GF-D8 (cell line): Measurements from ENCODE around the gene ATP6V0A4.
A peak's percentile ranks its signal among the peaks of the same experiment; 100 is the strongest.
"Not testable (repeated sequence)": the region's sequence is repeated elsewhere in the genome, so short reads cannot be mapped to it uniquely, and the experiment has no call there.

Experiments used
- DNase-seq: peaks from one replicate; lab custom pipeline; 2025; lab: John Stamatoyannopoulos, UW

ATP6V0A4 gene

DNA sequence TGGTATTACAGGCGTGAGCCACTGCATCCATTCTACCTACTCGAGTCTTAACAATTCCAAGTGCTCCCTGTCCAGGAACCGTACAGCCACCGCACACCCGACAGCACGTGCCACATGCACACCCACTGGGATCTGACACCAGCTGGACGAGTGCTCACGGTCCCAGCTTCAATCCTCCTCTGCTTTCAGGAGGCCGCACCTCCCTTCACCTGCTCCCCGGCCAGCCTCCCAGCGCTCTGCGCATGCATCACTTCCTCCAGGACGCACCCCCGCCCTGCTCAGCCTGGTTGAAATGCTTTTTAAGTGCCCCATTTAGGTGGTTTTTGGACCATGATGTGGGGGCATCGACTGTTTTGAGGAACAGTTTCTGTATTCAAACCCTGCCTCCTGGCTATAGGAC is 47.5 kb downstream of the ATP6V0A4 start:
- no peak for DNase-seq

DNA sequence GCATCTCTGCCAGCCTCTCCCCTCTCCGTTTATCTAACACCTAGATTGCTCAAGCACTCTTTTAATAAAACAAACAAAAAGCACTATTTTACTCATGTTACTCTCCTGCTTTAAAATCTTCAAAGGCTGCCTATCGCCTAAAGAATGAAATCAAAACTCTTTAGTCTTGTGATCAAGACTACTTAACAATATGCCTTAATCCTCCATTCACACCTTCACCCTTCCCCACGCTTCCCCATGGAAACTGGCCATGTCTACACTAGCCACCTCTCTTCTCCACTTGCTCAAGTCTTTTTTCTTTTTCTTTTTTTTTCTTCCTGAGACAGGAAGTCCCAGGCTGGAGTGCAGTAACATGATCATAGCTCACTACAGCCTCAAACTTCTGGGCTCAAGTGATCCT is 48.0 kb downstream of the ATP6V0A4 start:
- no peak for DNase-seq

DNA sequence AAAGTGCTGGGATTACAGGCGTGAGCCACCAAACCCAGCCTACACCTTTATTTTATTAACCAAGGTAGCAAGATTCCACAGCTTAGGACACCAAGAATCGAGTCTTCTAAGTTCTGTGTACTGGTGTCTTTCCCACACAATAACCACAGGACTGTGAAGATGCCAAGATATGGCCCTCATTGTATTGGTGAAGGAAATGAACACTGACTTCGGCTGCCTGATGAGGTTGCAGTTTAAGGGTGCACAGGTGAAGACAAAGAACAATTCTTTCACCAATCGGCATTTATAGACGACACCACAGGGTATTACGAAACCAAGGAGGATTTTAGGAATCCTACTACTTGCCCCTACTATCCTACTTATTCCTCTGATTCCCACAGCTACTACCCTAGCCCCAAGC is 49.3 kb downstream of the ATP6V0A4 start:
- no peak for DNase-seq

DNA sequence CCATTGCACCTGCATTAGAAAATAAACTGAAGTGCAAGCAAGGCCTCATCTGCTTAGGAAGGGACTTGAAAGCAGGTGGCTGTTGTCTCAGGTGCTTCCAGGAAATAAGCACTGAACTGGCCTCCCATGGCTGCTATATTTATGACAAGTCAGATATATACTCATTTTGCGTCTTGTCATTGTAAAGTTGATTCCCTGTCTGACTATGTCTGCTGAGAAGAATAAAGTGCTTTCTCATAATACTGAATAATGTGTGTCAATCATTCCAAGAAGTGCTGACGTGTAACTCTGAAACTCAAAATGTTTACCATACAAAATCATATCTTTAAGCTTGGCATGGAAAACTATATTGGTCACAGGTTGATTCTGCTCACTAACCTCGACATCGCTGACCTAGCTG is 51.9 kb downstream of the ATP6V0A4 start:
- no peak for DNase-seq

DNA sequence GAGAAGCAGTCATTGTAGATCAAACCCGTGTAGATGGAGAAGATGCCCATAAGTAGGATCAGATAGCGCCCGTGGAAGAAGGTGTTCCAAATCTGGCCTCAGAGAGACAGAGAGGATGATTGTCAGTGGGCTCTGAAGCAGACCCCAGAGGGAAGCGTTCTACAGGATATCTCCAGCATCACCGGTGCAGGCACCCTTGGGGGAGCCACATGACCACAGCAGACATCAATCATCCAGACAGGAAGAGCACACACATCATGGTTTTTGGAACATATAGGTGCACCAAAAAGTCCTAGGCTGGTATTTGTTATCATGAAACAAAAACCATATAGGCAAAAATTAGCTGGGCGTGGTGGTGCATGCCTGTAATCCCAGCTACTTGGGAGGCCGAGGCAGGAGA is 52.8 kb downstream of the ATP6V0A4 start:
- DNase-seq: no peak

DNA sequence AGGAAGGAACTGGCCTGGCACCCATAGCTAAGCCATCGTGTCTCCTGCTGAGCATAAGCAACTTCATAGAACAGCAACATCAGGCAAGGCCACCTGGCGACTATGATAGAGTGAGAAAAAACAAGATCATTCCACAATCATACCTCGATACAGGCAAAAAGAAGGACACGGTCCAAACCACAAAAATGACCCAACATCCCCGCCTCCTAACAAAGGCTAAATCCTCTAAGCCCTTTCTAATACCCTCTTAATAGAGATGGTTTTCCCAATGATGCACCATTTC is 56.6 kb downstream of the ATP6V0A4 start:
- DNase-seq: no peak

DNA sequence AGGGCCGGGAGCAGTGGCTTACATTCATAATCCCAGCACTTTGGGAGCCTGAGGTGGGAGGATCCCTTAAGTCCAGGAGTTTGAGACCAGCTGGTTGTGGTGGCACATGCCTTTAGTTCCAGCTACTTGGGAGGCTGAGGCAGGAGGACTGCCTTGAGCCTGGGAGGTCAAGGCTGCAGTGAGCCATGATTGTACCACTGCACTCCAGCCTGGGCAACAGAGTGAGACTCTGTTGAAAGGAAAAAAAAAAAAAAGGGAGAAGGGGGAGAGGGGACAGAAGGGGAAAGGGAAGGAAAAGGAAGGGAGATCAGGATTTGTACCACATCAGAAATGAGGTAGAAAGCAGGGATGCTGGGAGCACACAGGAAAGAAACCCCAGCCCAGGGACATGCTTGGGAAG is 58.1 kb downstream of the ATP6V0A4 start:
- no peak for DNase-seq

DNA sequence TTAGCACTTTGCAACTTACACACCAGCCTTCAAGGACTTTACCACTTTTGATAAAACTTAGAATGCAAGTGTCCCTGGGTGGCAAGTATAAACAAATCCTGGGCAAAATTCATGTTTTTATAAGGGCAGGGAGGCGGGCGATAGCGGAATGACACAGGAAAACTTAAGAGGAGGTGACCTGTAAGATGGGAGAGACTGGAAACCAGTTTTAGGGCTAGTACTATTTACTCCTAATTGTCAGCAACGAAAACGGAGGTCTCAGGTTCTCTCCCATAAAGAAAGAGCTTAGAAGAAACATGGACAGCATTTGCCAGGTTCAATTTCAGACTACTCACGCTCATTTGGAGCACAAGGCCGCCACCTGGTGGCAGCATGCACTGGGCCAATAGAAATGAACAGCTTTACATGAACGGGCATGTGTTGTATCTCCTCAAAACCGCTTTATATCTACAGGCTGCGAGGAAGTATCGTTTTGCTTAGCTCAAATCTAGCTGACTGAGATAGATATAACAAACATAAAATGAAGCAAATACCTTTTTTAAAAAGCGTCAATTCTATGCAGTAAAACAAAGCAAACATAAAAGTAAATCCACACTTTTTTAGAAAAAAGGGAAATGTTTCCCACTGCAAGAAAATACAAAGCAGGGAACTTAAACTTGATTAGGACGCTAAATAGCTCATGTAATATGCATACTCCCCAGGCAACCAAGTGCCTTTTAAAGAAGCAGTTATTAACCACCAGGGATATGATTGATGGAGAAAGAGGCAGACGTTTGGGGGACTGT is 59.3 kb downstream of the ATP6V0A4 start:
- peak; percentile 61 for DNase-seq

DNA sequence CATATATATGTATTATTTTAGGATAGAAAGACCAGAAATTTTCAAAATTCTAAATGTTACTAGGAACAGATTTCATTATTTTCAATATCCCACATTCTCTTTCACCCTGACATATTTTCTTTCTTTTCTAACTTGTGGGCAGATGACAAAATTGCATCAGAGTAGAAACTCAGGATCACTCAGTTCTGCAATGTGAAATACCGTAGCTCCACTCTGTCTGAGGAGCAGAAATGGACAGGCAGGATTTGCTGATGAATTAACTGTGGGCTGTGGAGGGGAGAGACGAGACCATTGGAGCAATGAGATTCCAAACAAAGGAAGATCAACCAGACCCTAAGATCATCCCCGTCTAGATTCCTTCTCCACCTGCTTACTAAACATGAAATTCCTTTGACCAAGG is 59.9 kb downstream of the ATP6V0A4 start:
- no peak for DNase-seq

DNA sequence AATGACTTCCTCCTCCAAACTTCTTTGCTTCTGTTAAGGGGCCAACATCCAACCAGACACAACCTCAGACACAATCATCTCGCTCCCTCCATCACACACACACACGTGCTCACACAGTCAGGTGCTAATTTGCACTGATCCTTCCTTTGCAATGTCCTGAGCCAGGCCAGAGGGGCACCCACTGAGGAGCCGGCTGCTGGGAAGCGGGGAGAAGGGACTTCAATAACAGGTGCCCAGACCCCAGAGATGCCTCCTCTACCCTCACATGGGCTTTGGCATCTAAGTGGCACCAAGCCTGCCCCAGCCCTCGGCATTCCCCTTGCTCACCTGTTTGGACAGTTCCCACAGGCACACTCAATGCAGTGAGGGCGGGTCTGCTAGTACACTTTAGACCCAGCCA is 62.6 kb downstream of the ATP6V0A4 start:
- no peak for DNase-seq

DNA sequence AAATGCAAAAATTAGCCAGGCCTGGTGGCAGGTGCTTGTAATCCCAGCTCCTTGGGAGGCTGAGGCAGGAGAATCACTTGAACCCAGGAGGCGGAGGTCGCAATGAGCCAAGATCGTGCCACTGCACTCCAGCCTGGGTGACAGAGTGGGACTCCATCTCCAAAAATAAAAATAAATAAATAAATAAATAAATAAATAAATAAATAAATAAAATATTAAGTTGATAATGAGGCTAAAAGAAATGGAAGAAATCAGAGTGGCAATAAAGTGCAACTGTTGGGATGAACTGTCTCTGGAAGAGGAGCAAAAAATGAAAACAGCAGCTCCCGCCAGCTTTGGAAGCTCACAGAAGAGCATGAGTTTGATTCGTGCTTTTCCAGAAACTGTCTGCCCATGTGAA is 66.3 kb downstream of the ATP6V0A4 start:
- DNase-seq: not testable (repeated sequence)

DNA sequence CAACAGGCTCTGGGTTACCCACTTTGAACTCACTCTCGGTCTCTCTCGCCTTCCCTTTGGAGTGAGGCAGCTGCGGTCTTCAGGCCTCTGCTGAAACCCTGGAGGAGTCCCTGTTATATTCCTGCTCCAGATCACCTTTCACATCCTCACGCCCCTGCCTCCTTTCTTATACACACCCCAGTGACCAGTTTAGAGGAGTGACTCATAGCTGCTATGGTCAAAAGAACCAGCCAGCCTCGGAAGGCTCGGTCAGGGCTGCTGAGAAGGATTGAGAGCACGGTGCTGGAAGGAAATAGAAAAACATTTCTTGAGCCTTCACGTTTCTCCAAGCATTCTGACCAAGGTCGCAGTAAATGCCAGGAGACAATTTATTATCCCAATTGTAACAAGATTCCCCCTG is 68.6 kb downstream of the ATP6V0A4 start:
- no peak for DNase-seq

DNA sequence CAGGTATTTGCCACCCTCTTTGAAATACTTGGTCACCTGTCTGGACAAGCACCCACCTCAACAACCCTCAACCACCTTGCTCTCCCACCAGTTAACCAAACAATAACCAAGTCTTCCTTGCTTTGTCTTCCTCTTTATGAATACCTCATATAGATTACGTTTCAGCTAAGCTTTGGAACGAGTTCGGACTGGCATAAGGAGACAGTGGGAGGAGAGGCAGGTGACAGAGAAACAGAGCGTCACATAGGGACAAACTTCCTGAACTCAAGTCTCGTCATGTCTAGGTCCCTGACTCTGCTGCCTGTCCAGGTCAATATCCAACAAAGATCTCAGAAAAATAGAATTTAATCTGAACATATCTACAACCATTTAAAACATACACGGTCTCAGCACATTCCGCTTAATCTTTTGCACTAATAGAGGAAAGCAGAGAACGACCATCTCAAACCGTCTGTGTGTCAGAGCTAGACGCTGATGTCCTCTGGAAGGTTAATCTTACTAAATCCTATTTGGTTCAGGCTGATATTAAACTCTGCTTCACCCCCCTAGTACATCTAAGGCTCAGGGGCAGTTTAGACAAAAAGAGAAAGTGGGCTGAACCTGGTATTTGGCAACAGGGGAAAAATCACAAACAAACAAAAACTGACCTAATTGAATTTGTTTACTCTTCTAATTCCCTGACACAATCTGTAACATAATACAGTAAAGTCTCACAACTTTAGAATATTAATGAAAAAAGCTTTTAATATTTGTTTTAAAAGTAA is 70.5 kb downstream of the ATP6V0A4 start:
- no peak for DNase-seq

DNA sequence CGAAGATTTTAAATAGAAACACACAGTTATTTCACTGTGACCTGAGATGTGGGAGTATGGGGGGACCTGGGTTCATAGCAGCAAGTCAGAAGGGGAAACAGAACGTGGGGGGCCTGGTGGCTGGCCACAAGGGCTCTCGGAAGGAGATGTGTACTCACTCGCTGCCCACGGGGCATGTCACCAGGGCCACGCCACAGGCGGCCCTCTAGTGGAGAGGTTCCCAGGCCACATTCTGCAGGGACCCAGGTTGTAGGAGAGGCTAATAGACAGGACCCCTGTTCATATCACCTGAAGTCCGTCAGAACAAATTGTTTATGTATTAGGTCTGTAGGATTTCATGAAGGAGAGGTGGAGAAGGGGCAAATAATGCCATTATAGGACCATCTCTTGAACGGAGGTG is 71.7 kb downstream of the ATP6V0A4 start:
- no peak for DNase-seq

DNA sequence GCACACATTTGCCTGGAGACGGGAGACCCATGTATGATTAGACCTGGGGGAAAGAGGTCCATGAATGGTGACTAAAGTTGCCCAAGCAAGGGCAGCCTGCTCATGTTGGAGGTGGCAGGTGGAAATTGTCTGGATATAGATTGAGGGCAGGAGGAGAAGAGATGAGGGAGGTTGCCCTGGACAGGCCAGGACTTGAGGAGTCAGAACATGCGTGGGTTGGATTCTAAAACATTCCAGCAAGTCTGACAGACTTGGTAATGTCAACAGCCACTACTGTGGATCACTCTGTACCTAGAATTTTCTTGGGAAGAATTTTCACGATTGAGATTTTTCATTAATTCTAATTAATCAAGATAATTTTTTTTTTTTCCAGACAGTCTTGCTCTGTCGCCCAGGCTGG is 77.7 kb downstream of the ATP6V0A4 start:
- no peak for DNase-seq

DNA sequence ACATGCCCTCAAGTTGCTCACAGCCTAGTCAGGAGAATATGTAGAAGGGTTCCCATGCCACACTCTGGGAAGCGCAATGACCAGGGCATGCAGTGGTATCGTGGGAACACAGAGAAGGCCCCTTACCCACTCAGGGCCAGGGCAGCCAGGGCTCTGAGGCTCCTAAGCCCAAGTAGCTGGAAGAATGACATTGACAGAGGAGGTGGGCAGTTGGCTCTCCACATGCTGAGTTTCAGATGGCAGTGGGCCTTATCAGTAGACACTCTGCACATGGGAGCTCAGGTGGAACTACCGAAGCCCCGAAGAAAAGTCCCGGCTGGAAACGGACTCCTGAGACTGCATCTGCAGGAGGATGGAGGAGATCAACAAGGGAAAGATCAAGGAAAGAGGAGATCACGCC is 81.1 kb downstream of the ATP6V0A4 start:
- DNase-seq: no peak

DNA sequence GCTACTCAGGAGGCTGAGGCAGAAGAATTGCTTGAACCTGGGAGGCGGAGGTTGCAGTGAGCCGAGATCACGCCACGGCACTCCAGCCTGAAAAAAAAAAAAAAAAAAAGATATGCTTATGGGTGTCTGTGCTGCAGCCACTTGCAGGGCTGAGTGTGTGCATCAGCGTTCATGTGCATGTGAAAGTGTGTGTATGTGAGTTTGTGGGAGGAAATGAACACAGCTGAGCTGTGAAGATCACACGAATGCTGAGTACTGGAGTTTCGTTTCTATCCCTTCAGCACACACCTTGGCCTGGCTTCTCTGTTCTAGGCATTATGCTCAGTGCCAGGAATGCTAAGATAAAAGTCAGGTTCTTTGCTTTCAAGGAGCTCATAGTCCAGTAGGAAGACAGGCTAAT is 84.8 kb downstream of the ATP6V0A4 start:
- DNase-seq: no peak

DNA sequence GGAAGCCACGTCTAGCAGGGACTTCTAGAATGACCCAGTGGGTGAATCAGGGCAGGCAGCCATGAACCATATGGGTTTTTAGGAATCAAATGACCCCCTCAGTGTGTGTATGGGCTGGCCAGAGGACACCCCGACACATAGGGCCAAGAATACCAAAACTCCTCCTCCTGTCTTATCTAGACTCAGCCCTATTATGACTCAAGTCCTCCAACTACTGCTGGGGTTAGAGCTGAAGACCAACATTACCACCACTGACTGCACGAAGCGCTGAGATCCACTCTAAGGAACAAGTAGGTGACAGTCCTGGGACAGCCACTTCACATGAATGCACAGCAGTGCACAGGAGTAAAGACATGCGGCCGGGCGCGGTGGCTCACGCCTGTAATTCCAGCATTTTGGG is 85.3 kb downstream of the ATP6V0A4 start:
- no peak for DNase-seq

DNA sequence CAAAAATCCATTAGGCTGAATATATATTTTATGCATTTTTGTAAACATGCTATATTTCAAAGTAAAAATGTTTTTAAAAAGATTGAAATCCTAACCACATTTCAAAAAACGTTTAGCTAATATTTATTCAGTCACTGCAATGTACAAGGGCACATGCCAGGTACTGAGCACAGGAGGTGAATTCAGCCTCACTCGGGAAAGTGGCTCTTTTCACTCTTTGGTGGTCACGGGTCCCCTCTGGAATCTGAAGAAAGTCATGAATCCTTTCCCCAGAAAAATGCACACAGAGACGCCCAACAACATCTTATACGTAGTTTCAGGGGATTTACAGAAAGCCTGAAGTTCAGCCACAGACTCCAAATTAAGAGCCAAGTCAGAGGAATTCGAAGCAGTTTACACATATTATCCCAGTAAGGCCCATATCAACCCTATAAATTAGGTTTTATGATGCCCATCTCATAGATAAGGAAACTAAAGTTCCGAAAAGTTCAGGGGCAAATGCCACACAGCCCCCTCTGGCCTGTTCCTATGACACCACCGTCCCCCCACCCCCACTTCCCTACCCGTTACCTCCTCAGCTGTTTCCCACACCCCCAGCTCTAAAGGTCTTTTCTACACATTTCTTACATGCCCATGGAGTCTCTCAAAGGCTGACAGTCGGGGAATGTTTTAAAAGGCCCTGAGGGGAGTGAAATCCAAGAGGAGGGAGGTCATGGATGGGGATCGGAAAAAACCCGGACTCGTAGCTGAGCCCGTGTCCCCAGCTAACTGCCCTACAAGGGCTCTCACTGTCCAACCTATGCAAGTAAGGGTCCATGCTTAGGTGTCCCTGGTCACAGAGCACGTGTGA is 87.2 kb downstream of the ATP6V0A4 start:
- no peak for DNase-seq

DNA sequence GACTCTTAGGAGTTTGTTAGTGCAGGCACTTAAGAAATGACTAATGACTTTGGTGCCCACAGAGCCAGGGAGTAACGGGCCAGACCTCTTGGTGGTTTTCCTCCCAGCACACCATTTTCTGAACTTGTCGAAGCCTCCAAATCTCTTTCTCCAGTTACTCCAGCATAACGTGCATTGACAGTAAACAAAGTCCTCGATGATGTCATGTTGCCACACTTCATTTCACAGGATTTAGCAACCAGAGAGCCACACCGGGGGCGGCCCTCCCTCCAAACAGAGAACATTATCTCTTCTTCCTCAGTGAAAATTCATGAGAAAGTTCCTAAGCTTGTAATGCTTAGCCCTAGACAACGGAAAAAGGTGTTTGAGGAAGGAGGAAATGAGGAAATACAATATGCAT is 92.8 kb downstream of the ATP6V0A4 start:
- peak; percentile 15 for DNase-seq

DNA sequence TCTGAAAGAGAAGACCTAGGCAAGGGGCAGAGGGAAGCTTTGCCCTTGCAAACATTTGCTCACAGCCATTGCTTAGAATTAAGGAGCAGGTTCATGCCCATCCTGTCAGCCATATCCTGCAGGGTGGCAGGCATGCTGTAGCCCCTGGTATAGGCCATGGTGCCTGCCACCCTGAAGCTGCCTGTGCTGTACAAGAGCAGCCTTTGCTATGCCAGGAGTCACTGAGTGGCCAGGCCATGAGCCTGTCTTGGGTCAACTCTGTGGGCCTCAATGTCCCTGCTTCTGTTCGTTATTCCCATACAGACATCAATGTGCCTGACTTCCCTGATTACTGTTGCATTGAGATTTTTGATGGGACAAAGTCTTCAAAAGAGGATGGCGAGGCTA is 96.5 kb downstream of the ATP6V0A4 start:
- DNase-seq: no peak

DNA sequence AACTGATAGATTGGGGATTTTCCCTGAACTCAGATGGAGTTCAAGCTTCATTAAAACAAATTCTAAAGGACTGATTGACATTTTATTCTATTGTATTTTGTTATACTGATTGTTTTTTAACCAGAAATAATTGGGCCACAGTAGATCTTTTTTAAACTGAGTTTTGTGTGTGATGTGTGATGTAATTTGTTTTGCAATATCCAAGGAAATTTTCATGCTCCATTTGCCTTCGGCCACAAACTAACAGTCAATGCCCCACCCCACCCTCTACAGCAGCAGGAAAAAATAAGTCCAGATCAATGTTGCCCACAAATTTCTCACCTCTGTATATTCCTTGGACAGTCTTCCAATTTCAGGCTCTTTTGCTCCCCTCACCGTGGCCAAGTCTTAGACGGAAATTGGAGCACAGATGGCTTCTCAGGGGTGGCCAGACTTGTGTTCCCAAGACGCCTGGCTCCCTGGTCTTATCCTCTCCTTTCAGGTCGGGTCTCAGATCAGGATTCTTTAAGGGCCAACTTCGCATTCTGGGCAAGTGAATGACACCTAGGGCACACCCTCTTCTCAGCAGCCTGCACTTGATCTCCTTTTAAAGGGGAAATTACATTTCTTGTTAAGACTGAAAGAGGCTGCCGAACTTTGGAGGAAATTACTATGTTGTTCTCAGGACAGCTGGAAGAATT is 97.0 kb downstream of the ATP6V0A4 start, which contains the start of gene SVOPL:
SVOPL (minus strand) TSS at position 506 of the 680 bp plus-strand sequence. CDS start 22,317 bp downstream, outside the sequence.
- DNase-seq: no peak
